Mucosa of descending colon (tissue), 3 donors: Measurements from ENCODE around the gene CPEB2. TPM values are rescaled to one million over a fixed set of nuclear protein-coding genes. Genes with fewer than 3 reads are reported as not detected.

Experiments
- ATAC-seq: fragments of 200-7000 bp; cut with Tn5 transposase; one replicate; pipeline ENCODE4 v1.9.1; 2020; ENCODE audit warnings: mild to moderate bottlenecking, moderate library complexity
- DNase-seq, 3 donors: peaks; one replicate each; pipeline ENCODE4 v3.0.0-alpha.2; 2020
- H3K36me3 ChIP-seq: fragments of 200-600 bp; one replicate; pipeline ENCODE4 v1.8.0; 2021; ENCODE audit warnings: low read depth, mild to moderate bottlenecking
- H3K4me1 ChIP-seq: fragments of 200-600 bp; one replicate; pipeline ENCODE4 v1.8.0; 2021; ENCODE audit warnings: low read depth, mild to moderate bottlenecking
- H3K4me3 ChIP-seq: fragments of 200-600 bp; one replicate; pipeline ENCODE4 v1.8.0; 2021; ENCODE audit warnings: mild to moderate bottlenecking
- H3K9me3 ChIP-seq: fragments of 200-600 bp; one replicate; pipeline ENCODE4 v1.8.0; 2021; ENCODE audit warnings: mild to moderate bottlenecking
- intact Hi-C, 2 donors: fragments of 100-400 bp; cut with DNase I in 1 of 2; cut with micrococcal nuclease in 1 of 2; formaldehyde crosslinking; loops; one replicate each; pipeline versions ENCODE4 v1.11.0 to v1.11.1; 2022; cut with DNase I, micrococcal nuclease
- total RNA-seq, 3 donors: library from RNA; stranded (reverse); fragmentation: NEBNext Ultra II Directional in 2 of 3; extraction: Animal tissue kit (Norgen Biotek cat#: 25700) in 2 of 3; gene quantifications; one replicate each; pipeline versions ENCODE4 v1.2.1 to v1.2.4, GENCODE V29; 2021 to 2023
- TF ChIP-seq, protein P1 (sequence below): fragments of 200-600 bp; IDR thresholded peaks from one replicate; pipeline ENCODE4 v1.8.0; 2022; ENCODE audit warnings: antibody characterized with exemption, mild to moderate bottlenecking
- donor health status: DM: no; HTN: no; CAD: no; lungs with moderate emphysema.
- donor health status: DM: no; HTN: no; CAD: no.
- donor health status: DM: no; HTN: yes; CAD: no.

Gene CPEB2
- total RNA-seq, 3 donors from 2014 or later = 25.5 to 47.9 (median 29.7) TPM

- TF ChIP-seq, protein P1, sequence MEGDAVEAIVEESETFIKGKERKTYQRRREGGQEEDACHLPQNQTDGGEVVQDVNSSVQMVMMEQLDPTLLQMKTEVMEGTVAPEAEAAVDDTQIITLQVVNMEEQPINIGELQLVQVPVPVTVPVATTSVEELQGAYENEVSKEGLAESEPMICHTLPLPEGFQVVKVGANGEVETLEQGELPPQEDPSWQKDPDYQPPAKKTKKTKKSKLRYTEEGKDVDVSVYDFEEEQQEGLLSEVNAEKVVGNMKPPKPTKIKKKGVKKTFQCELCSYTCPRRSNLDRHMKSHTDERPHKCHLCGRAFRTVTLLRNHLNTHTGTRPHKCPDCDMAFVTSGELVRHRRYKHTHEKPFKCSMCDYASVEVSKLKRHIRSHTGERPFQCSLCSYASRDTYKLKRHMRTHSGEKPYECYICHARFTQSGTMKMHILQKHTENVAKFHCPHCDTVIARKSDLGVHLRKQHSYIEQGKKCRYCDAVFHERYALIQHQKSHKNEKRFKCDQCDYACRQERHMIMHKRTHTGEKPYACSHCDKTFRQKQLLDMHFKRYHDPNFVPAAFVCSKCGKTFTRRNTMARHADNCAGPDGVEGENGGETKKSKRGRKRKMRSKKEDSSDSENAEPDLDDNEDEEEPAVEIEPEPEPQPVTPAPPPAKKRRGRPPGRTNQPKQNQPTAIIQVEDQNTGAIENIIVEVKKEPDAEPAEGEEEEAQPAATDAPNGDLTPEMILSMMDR = no peak
- no peak for ATAC-seq
- intact Hi-C loops = no loop called here
- no peak for DNase-seq
- Histone ChIP-seq H3K4me1 (no peaks in the 10 kb centered on the region), H3K4me3 (no peak overlapping the region), H3K36me3 (no peaks in the 10 kb centered on the region), H3K9me3 (no peaks in the 10 kb centered on the region)
These were observed 35.8 kb downstream of the CPEB2 start for GRCh38 chr4:15037923-15038541.

DNA sequence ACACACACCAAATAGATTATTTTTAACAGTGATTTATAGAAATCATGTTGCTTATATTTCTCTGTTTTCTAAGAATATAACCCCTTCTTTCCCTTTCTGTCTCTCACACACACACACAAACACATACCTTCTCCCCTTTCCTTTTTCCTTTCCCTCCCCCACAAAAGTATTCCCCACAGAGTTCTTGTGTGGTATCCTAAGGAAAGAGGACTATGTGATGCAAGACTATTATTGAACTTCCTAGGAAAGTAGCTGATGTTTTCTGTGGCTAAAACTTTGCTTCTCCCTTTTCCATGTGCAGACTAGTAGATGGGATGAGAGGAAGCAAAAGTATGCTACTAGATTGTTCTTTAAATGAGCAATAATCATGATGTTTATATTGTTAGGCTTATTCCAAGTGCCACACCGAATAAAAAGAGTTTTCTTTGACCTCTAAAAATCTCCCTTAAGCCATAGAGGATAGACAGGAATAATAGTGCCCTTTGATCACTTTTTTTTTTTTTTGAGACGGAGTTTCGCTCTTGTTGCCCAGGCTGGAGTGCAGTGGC is 38.7 kb downstream of the CPEB2 start:
- ATAC-seq (no peak), DNase-seq (no peak)
- Histone ChIP-seq H3K36me3 (no peaks in the 10 kb centered on the region), H3K9me3 (no peaks in the 10 kb centered on the region), H3K4me1 (no peaks in the 10 kb centered on the region), H3K4me3 (no peak overlapping the region)
- intact Hi-C loops = no loop called here
- TF ChIP-seq, protein P1 = no peak

DNA sequence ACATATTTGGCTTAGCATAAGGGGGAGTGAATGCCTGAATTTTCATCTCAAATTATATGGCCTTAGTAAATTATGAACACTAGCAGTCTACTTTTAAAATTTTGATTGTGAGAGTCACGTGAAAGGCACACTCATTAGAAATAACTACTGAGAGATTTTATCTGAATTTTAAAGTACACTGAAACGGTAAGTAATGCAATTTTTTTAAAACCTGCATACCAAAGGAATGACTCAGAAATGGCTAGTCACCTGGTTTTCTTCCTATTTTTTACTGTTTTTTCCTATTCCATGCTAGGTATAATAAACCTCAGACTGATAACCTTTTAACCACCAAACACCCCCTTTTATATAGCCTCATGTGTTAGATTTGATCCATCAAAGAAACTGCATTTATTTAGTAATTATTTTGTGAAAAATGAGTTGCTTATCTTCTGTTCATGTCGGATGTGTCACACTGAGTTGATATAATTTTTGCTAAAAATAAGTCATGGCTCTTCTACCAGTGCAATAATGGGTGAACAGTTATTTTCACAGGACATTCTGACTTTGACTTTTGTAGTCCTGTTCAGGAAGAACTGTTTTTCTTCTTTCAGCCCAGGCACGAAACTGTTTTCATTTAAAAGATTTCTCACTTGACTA is 40.4 kb downstream of the CPEB2 start:
- intact Hi-C loops = no loop called here
- no peak for DNase-seq
- ATAC-seq = no peak

GRCh38 chr4:15043226-15043625 is 40.9 kb downstream of the CPEB2 start:
- Histone ChIP-seq H3K9me3 (no peaks in the 10 kb centered on the region), H3K36me3 (no peaks in the 10 kb centered on the region), H3K4me1 (no peaks in the 10 kb centered on the region), H3K4me3 (no peak overlapping the region)
- intact Hi-C loops = no loop called here
- TF ChIP-seq, protein P1 = no peak
- no peak for ATAC-seq
- DNase-seq = no peak

More for the DNA sequence above, 40.4 kb downstream of the CPEB2 start:
- no peaks in the 10 kb centered on the region for H3K4me1 ChIP-seq
- no peak overlapping the region for H3K4me3 ChIP-seq
- H3K36me3 ChIP-seq = no peaks in the 10 kb centered on the region
- H3K9me3 ChIP-seq = no peaks in the 10 kb centered on the region
- TF ChIP-seq, protein P1 = no peak

DNA sequence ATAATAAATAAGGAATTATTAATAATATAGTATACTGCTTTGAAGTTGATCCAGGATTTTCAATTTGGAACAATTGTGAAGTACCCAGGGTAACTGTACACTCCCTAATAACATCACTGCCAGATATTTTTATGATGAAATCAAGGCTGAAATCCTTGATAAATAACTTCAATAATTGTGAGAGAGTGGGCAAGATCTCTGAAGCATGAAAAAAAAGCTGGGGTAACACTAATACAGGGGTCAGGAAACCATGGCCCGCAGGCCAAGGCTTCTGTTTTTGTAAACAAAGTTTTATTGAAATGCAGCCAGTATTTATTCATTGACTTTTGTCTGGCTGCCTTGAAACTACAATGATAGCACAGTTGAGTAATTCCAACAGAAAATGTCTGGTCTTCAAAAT is 41.6 kb downstream of the CPEB2 start:
- intact Hi-C loops = no loop called here
- Histone ChIP-seq H3K36me3 (no peaks in the 10 kb centered on the region), H3K4me1 (no peaks in the 10 kb centered on the region), H3K9me3 (no peaks in the 10 kb centered on the region), H3K4me3 (no peak overlapping the region)
- no peak for DNase-seq
- no peak for ATAC-seq
- TF ChIP-seq, protein P1 = no peak
